Measurements from ENCODE around the gene FMNL2.
A peak's percentile ranks its signal among the peaks of the same experiment; 100 is the strongest.

FMNL2 gene

DNA sequence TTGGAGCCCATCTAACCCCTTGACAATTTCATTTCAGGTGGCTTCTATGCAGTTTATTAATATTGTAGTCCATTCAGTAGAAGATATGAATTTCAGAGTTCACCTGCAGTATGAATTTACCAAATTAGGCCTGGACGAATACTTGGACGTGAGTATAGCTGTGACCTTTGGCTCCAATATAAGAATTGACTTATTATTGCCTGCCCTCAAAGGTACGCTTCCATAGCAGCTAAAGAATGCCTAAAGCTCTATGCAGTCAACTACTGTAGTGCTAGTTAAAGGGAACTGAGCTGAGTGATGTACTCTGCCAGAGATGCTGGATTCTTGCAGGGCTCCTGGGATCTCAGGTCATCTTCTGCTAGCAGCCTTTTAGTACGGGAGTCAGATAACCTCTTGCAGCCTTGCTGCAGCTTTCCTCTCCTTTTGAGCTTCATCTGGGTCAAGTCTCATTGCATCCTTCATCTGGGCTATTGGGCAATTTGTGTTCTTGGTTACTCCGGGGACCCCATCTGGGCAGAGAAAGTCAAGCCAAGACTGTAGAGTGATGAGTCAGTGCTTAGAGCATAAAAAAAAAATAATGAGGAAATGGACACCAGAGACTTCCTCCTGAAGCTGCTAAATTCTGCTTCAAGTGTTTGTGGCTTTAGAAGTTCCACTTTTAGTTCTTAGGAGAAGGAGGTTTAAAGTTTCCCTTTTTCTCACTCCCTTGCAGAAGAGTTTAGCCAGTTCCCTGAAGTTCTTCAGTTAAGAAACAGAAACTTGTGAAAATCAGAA, 276.7 kb downstream of the FMNL2 start:
- peak; percentile 57 for DNase-seq (ENCODE audit: low read depth, low spot score)

DNA sequence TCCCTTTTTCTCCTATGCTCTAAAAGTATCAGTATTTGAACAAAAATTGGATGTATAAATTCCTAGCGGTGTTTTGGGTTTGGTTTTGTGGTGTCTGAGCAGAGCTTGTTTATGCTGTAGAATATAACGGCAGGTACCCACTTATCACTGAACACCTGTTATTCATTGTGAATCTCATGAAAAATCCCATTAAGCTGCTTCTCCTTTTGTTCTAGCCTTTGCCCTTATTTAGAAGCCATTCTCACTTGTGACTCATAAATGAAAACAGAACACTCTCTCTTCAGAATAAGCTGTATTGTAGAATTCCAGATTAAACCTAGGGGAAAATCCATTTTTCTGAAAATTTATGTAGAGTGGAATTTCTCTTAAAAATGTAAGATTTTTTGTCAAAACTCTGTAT, 278.3 kb downstream of the FMNL2 start:
- DNase-seq (ENCODE audit: low read depth, low spot score) = no peak

DNA sequence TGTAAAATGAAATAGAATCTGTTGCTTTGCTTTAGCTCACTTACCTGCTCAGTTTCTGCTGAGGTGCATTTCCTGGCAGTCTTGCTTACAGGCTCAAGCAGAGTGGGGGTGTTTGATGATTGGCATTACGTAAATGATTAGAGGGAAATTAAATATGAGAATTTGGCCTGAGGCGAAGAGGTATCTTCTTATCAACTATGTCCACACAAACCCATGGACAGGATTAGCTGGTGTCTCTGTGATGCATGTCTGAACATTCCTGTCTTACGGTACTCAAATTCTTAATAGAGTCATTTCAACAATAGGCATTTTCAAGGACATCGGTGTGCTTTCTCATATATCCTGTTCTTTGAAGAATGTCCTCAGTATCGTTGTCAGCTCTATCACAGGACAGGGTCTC, 280.2 kb downstream of the FMNL2 start:
- no peak for DNase-seq (ENCODE audit: low read depth, low spot score)

DNA sequence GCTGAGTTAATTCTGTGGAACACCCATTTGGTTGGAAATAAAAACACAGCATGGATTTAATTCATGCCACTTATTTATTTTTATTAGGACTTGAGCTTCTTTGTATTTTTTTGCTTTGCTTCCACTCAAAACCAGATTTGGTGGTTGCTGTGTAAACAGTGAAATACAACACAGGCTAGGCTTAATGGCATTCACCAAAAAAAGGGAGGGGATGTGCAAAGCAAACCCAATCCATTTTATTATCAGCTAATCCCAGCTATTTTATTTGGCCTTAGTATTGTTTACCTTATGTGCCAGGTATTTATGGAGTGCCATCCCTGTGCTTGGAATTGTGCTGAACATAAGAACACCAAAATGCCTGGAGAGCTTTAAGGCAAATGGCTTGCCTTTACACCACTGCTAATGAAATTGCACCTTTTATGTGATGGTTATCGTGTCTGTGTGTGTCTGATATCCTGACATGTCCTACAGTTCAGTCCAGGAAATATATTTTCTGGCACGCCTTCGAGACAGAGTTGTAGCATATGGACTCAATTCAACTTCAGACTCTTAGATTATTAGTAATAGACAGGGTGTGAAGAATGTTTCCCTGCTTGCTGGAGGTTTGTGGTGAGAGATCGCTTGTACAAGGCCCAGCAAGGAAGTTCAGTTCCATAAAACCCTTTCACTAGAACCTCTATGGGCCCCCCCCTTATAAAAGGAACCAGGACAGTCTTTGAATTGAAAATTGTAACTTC, 282.6 kb downstream of the FMNL2 start:
- no peak for DNase-seq (ENCODE audit: low read depth, low spot score)

DNA sequence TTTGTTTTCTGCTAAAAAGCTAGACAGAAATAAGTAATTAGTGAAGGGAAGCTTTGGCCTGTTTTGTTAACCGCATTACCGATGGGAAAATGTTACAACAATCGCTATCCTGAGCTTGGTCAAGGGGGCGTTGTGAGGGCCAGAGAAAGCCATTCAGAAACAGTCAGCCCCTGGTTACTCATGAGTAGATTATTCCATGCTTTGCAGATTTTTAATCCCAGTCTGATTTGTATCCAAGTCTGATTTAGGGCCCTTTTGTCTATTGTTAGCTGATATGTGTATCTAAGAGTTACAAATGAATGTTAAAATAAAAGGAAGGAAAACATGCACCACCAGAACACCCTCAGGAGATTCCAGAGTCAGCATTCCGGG, 283.2 kb downstream of the FMNL2 start:
- DNase-seq (ENCODE audit: low read depth, low spot score) = no peak

DNA sequence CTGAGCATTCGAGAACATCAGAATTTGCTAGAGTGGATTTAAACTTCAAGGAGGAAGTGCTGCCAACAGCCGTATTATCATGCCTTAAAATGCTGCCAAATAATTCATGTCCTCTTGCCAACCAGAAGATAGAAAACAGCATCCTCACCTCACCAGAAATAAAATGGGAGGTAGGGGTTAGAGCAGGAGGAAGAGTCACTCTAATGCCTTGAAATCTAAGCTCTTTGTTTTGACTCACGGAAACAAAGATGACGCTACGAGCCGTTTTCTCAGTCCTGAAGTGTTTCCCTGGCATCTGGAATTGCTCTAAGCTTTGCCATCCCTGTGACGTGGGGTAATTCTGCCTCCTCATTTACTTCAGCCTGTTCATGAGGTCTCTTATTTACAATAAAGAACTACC, 285.2 kb downstream of the FMNL2 start:
- DNase-seq (ENCODE audit: low read depth, low spot score) = no peak

DNA sequence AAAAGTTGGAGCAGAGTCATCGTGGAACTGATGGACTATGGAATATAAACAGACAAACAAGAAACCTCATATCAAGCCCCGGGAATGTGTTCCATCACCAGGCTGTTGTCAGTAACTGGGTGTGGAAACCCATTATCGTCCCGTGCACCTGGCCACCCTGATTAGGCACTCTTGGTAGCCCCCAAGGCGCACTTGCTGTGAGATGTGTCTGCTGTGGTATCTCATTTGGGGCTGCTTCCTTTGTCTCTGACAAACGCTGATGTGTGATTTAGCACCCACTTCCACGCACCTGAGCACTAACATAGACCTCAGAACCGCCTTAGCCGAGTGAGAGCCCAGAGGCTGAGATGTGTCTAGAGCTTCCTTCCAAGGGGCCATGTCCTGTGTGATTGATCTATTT, 286.0 kb downstream of the FMNL2 start:
- no peak for DNase-seq (ENCODE audit: low read depth, low spot score)

DNA sequence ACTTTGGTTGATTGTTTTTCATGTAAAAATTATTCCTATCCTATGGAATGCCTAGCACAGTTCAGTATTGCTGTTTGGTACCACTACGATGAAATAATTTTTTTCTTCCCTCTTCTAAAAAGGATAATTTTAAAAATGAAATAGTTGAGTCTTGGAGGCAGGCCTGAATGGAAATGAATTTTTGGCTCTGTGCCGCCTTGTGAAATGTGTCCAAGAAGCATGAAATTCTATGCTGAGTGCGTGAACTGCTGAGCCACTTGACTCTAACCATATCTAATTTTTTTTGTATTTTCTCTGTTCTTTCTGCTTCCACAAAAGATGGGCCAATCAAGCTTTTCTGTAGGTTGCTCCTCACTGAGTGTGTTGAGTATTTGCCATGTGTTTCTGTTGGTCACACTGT, 287.2 kb downstream of the FMNL2 start:
- DNase-seq (ENCODE audit: low read depth, low spot score) = no peak

DNA sequence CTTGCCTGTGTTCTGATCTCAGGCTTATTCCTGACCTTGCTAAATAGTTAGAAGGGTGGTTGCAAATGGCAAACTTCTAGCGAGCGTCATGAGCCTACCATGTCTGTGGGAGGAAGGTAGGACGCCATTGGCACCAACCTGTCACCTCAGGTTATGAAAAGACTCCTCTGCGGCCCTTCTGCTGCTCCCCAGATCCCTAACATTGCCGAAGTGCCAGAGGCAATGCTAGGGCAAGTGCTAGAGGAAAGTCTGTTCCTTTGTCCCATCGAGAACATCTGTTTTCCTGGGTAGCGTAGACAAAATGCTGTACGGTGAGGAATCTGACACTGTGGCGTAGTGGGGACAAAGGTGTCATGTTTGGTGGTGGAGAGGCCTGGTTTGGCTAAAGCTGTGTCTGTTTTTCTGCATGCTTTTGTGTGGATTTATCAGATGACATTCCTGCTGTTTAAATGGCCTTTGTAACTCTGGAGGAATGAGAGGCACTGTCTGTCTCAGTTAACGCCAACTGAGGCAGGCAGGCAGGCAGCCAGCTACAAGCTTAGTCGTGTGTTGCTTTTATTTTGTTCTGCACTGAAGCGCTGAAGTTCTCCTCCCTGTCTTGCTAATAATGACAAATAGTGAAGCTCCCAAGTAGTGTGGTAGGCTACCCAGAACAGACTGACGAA, 288.2 kb downstream of the FMNL2 start:
- no peak for DNase-seq (ENCODE audit: low read depth, low spot score)

DNA sequence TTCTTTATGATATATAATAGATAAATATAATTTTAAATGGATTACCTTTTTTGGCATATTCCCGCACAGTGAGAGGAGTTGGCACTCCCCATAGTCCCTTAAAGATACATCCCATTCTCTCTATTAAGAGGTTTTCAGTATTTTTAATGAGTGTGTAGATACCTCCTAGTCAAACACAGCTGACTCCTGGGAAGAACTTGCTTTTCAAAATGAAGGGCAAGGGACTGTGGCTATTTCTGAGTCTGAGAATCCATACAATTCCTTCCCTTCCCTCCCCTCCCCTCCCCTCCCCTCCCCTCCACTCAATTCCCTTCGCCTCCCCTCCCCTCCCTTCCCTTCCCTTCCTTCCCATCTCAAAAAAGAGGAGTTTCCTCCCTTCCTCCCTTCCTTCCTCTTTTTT, 288.8 kb downstream of the FMNL2 start:
- DNase-seq (ENCODE audit: low read depth, low spot score) = no peak

DNA sequence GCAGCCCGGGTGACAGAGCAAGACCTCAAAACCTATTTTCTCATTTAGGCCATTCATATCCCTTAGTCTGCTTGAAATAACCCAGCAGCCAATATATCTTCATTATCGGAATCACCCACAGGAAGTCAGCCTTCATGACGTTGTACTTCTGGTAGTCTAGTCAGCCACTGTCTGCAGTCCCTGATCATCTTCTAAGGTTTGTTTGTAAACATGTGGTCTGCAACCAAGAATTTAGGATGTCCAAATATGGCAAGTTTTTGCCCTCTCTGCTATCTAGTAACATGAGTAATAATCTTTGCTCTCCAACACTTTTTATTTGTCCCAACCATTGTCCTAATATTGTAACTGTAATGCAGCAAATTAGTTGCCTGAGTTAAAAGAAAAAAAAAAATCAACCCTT, 289.8 kb downstream of the FMNL2 start:
- DNase-seq (ENCODE audit: low read depth, low spot score) = no peak

DNA sequence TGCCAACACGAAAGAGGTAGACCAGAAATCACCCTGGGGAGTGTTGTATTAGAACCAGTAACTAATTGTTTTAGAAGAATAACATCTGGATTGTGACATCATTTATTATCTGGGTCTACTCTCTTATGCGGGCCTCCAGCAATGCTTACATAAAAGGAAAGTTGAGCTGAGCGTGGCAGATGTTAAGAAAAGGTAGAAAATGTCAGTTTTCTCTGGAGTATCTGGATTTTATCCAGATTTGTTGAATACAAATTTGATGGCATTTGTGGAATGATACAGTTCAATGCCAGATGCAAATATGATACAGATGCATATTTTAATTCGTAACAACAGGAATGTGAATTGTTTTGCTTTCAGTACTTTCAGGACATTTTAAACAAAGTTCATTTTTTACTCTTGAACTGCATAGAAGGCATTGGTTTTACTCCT, 292.0 kb downstream of the FMNL2 start:
- DNase-seq (ENCODE audit: low read depth, low spot score) = no peak

DNA sequence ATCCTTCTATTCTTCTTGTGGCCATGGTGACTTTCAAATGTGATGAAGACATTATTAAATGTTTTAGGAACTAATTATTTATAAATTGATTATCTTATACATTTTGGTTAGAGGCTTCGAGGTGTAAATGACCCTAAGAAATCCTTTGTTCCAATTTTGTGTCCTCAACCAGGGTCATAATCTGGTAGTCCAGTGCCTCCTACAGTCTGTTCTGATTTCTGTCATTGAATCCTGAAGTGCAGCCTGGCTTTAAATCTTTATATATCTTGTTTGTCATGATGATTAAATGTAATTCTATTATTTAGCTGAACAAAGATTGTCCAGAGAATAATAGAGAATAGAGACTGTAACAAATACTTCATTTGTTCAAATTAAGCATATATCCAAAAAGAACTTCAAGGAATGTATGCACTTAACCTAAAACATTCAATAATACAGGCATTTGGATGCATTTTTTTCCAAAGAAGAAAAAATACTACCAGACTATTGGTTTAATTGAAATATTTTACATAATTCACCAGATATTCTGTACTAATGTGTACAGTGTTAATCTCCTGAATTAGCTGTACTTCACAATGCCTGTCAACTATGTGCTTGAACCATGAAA, 292.5 kb downstream of the FMNL2 start:
- DNase-seq (ENCODE audit: low read depth, low spot score) = no peak

DNA sequence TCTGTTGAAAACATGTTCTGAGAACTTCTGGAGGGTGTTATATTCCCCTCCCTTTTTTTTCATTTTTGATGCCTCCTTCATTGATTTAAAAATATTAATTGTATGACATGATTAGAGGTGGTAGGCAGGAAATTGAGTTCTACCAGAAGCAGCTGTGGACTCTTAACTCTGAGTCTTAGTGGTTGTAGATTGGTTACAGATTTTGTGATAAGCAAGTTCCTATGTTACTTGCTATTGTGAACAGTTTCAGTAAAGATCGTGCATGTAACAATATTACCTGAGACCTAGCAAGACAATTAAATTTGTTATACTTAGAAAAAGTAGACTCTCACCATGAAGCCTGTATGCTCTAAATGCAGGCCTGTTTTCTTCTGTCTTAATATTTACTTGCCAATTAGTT, 294.2 kb downstream of the FMNL2 start:
- no peak for DNase-seq (ENCODE audit: low read depth, low spot score)

DNA sequence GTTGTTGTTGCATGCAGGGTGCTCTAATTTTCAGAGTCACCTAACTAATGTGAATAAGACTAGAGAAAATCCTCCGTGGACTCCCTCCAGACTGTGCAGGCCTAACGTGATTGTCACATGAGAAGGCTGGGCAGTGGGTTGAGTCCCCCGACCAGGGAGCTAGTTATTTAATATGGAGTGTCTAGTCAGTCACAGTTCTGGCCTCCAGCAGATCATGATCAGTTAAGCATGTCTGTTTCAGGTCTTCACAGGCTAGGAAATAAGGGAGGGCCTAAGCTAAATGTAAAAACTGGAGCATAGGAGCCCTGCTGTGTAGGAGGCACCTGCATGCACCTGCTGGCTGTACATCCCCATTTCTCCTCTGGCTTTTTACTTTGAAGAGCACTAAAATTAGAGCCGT, 295.5 kb downstream of the FMNL2 start:
- no peak for DNase-seq (ENCODE audit: low read depth, low spot score)

DNA sequence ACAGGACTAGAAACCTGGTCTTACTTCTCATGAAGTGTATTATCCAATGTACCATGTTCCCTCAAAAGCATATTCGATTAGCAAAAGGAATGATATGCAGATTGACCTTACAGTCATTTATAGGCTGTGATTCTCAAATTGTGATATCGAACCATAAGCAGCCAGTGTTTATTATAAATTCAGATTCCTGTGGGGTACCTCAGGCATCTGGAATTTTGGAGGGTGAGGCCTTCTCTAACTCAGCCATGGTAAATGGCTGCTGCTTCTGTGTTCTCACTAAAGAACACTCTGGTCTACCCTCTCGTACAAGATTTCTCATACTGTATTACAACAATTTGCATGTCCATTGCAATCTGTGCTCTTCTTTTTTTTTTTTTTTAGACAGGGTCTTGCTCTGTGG, 297.8 kb downstream of the FMNL2 start:
- DNase-seq (ENCODE audit: low read depth, low spot score) = no peak

DNA sequence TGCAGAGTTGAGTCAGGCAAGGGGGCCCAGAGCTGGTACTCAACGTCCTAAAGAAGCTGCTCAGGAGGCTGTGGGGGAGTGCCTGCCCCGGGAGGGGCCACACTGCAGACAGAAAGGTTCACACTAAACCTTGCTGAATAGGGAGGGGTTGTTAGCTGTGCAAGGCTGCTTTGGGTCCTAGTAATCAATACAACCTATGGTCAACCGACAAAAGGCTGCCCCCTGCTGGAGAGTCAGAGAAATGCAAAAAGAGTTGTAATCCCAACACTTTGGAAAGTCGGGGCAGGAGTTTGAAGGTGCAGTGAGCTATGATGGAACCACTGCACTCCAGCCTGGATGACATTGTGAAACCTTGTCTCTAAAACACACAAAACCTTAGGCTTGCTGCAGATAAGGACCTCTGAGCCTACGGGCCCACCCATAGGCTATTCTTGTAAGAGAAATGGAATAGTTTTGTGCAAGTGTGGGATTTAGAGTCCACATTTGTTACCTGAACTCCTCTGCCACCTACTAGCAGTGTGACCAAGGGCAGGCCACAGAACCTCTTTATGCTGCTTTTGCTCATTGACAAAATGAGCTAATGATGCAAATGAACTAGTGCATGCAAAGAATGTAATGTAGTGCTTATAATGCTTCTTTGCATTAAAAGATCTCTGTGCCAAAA, 300.8 kb downstream of the FMNL2 start:
- no peak for DNase-seq (ENCODE audit: low read depth, low spot score)

DNA sequence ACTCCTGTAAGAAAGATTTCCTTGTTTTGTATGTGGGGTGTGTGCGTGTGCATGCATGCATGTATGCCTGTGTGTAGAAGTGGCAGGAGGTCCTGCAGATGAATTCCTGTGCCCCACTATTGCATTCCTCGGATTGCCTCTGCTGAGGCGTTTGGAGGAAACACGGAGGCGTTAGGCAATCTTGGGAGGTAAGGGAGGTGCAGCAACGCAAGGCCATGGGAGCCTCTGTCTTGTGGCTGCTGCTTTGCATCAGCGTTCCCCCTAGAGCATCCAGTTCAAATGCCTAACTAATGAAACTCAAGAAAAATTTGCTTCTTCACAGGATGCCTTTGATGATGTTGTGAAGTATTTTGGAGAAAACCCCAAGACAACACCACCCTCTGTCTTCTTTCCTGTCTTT, 302.3 kb downstream of the FMNL2 start:
- DNase-seq (ENCODE audit: low read depth, low spot score) = no peak

DNA sequence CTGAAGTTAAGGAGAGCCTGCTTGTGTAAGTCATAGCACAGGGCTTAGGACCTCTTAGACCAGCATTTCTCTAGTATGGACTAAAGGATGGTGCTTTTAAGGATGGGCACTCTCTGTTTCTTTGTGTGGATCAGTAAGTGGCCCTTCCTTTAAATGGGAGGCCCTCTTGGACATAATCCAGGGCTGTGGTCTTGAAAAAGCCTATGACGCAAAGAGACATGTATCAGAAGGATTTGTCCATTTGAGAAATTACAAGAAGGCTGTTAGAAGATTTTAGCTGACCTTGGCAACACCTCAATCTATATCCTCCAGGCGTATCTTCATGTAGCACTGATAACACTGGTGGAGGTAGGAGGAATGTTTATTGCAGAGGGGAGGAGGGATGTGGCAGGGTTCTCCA, 303.1 kb downstream of the FMNL2 start:
- DNase-seq (ENCODE audit: low read depth, low spot score) = no peak

DNA sequence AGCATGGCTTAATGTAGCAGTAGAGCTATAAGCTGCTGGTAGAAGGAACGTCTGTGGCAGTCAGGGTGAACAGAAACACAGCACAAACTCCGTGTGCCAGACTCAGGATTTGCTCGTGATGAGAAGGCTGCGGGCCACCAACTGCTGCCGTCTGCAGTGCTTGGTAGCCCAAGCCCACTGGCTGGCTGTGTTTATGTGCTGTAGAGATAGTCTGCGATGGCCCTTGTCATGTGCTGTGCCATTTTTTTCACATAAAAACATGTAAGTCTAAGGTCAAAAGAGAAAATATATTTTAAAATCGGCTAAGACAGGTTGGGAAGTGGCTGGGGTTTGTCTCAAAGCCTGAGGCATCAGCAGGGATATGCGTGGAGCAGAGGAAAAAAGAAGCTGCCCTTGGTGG, 303.6 kb downstream of the FMNL2 start:
- DNase-seq (ENCODE audit: low read depth, low spot score) = no peak

DNA sequence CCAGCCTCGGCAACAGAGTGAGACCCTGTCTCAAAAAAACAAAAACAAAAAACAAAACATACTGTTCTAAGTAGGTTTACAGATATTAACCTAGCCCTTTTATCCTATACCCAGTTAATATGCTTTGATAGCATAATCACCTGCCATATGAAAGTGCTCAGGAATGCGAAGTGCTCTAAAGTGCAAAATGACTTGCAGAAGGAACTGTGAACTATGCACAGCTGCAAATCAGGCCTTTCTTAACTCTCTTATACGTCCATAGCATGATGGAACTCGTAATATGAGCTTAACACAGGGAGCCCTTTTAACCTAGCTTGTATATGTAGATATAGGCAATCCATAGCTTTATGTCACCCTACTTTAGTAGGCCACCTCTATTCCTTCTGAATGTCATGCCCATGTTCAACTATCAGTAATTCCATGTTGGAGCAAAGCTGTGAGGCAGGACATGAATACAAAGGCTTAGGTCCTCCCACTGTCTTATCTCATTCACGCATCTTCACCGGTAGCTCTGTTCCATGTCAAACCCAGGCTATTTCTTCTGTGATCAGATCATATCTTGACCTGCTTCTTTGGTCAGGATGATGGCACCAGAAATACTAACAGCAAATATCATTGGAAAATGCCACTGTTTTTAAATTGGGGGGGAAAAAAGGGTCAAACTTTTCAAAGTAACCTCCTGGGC, 309.4 kb downstream of the FMNL2 start:
- no peak for DNase-seq (ENCODE audit: low read depth, low spot score)
